Left ventricle myocardium inferior (tissue), 1 donor: ENCODE data around the gene USP13. TPM values are rescaled to one million over a fixed set of nuclear protein-coding genes. Genes with fewer than 3 reads are reported as not detected.
A peak's percentile ranks its signal among the peaks of the same experiment; 100 is the strongest.

Experiments used
- DNase-seq: peaks from one replicate; pipeline ENCODE4 v3.0.0-alpha.2; 2020
- H3K27ac ChIP-seq: fragments of 200-600 bp; replicated peaks from 2 replicates; pipeline ENCODE4 v1.8.0; 2021
- H3K27me3 ChIP-seq: fragments of 200-600 bp; 2 replicates; pipeline ENCODE4 v1.8.0; 2021; ENCODE audit warnings: low read depth
- H3K36me3 ChIP-seq: fragments of 200-600 bp; 2 replicates; pipeline ENCODE4 v1.8.0; 2021
- H3K4me1 ChIP-seq: fragments of 200-600 bp; 2 replicates; pipeline ENCODE4 v1.8.0; 2021
- H3K4me3 ChIP-seq: fragments of 200-600 bp; 2 replicates; pipeline ENCODE4 v1.8.0; 2021; ENCODE audit warnings: mild to moderate bottlenecking, moderate library complexity
- H3K9me3 ChIP-seq: fragments of 200-600 bp; replicated peaks from 2 replicates; pipeline ENCODE4 v1.8.0; 2021
- intact Hi-C: fragments of 100-400 bp; cut with micrococcal nuclease; formaldehyde crosslinking; loops from one replicate; pipeline ENCODE4 v1.11.0; 2022
- total RNA-seq: library from RNA; stranded (reverse); fragmentation: NEBNext Ultra II Directional; extraction: Animal tissue kit (Norgen Biotek cat#: 25700); gene quantifications from one replicate; pipeline ENCODE4 v1.2.1, GENCODE V29; 2021
- TF ChIP-seq, protein P1 (sequence below): fragments of 200-600 bp; IDR thresholded peaks from 2 replicates; pipeline ENCODE4 v1.8.0; 2021; ENCODE audit warnings: antibody characterized with exemption, mild to moderate bottlenecking, borderline replicate concordance
- donor health status: DM: no; HTN: yes; CAD: no; lungs with severe emphysema.

USP13 gene
- total RNA-seq, 1 donor from 2014 or later, result 162 TPM

DNA sequence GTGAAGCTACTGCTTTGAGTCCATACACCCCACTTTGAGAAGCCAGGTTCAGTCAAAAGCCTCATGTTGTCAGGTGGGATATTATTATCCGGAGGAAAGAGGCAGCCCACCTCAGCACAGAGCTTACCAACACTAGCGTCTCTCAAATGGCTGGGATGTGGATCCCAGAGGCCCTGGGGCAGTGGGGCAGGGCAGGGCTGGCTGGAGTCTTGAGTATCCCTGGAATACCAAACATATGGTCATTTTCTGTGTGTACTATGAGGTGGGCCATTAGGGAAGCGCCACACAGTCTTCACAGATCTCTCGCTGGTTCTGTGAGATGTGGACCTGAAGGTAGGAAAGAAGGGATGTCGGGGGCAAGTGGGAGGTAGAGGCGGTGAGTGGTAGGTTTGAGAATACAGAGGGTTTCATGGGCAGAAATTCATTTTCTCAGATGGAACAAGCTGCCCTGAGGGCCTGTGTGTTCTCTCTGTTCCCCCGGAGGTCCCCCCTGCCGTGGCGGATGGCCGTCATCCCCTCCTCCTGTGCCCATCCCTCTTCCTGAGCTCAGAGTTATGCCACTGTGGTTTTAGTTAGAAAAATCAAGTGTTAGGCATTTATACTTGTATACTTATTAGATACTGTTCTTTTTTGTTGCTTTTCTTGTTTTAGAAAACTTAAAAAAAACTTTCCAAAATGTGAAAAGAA, 66.4 kb downstream of the USP13 start:
- intact Hi-C loops, result no loop called here
- H3K4me1 ChIP-seq, result peaks cover 18% of the 10 kb centered on the region

DNA sequence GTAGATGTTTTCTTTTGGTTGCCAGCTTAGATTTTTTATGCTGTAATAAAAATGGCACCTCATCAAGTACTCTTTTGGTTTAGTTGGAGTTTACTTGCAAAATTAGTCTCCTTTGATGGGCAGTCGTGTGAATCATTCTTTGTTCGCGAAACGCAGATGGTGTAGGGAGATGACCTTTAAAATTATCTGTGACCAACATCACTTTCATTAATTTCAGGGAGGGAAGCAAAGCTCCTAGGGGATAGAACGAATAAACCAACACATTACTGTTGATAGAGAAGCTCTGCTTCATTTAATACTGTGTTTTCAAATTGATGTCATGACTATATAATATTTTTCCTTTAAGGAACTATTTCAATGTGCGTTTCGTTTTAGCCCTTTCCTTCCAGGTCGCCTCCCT, 67.4 kb downstream of the USP13 start:
- Histone ChIP-seq H3K36me3 (peaks cover 45% of the 10 kb centered on the region), H3K4me3 (no peak overlapping the region), H3K27ac (no peak overlapping the region), H3K27me3 (no peaks in the 10 kb centered on the region), H3K9me3 (no peaks in the 10 kb centered on the region), H3K4me1 (peaks cover 15% of the 10 kb centered on the region)
- TF ChIP-seq, protein P1, sequence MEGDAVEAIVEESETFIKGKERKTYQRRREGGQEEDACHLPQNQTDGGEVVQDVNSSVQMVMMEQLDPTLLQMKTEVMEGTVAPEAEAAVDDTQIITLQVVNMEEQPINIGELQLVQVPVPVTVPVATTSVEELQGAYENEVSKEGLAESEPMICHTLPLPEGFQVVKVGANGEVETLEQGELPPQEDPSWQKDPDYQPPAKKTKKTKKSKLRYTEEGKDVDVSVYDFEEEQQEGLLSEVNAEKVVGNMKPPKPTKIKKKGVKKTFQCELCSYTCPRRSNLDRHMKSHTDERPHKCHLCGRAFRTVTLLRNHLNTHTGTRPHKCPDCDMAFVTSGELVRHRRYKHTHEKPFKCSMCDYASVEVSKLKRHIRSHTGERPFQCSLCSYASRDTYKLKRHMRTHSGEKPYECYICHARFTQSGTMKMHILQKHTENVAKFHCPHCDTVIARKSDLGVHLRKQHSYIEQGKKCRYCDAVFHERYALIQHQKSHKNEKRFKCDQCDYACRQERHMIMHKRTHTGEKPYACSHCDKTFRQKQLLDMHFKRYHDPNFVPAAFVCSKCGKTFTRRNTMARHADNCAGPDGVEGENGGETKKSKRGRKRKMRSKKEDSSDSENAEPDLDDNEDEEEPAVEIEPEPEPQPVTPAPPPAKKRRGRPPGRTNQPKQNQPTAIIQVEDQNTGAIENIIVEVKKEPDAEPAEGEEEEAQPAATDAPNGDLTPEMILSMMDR, result no peak
- intact Hi-C loops, result no loop called here
- no peak for DNase-seq

More for the DNA sequence above, 66.4 kb downstream of the USP13 start:
- H3K9me3 ChIP-seq, result no peaks in the 10 kb centered on the region
- H3K4me3 ChIP-seq, result no peak overlapping the region
- DNase-seq, result no peak
- TF ChIP-seq, protein P1, result no peak
- H3K36me3 ChIP-seq, result peaks cover 45% of the 10 kb centered on the region
- no peaks in the 10 kb centered on the region for H3K27me3 ChIP-seq
- no peak overlapping the region for H3K27ac ChIP-seq

DNA sequence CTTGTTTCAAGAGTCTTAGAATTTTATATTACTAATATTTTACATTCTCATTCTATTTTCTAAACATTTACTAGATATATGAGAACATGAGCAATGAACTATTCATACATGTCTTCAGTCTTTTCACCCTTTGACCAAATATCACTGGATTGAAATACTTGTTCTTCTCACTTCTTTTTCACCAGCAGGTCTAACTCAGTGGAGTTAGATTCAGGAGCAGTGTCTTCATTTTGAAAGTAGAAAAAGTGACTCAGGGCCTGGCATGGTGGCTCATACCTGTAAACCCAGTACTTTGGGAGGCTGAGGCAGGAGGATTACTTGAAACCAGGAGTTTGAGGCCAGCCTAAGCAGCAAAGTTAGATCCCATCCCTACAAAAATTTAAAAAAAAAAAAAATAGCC, 70.8 kb downstream of the USP13 start:
- Histone ChIP-seq H3K36me3 (peaks cover 40% of the 10 kb centered on the region), H3K4me1 (peaks cover 11% of the 10 kb centered on the region), H3K27me3 (no peaks in the 10 kb centered on the region), H3K4me3 (no peak overlapping the region), H3K27ac (no peak overlapping the region), H3K9me3 (no peaks in the 10 kb centered on the region)
- TF ChIP-seq, protein P1, result no peak
- no peak for DNase-seq
- intact Hi-C loops, result no loop called here

DNA sequence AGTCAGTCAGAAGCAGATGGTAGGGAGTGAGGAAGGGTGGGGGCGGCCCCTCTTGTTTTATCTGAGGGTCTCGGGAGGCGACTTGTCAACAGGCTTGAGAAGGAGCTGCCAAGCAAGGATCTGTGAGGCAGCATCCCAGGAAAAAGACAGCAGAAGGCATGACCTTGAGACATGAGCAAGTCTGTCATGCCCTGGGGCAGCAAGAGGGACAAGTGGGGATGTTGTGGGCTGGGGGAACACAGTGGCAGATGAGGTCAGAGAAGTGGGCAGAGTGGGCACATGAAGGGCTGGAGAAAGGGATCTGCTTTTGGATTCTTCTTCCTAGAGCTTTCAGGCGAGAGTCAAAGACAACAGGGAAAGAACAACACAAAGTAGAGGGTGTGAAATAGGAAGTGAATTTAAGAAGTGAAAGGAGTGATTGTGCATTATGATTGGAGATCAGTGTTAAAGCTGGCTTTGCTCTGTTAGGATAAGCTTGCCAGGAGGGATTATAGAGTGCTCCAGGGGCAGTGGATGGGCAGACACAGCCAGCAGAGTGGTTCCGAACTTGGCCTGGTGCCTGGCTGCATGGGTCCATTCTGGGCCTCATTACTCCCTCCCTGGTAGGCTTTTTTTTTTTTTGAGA, 73.3 kb downstream of the USP13 start:
- peak overlapping the region; percentile 41 for H3K27ac ChIP-seq
- H3K27me3 ChIP-seq, result no peaks in the 10 kb centered on the region
- no peaks in the 10 kb centered on the region for H3K9me3 ChIP-seq
- no peak overlapping the region for H3K4me3 ChIP-seq
- TF ChIP-seq, protein P1, result no peak
- DNase-seq, result no peak
- intact Hi-C loops, result no loop called here
- peaks cover 46% of the 10 kb centered on the region for H3K36me3 ChIP-seq
- H3K4me1 ChIP-seq, result peaks cover 12% of the 10 kb centered on the region

DNA sequence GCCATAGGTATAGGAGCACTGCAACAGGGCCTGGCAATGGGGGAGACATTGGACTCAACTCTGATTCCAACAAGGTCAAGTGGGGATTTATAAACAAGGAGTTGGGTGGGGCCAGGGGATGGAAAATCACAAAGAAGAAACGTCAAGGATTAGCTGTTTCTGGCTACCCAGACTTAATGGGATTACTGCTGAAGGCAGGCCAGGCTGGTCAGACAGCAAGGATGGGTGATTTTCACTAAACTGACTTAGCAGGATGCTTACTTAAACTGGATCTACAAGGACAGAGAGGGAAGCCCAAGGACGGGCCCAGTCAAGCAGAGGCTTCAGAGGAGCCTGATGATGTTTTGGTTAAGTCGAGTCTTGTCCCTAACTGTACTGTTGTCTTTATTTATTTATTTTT, 76.2 kb downstream of the USP13 start:
- H3K27me3 ChIP-seq, result no peaks in the 10 kb centered on the region
- H3K4me1 ChIP-seq, result peaks cover 38% of the 10 kb centered on the region
- intact Hi-C loops, result no loop called here
- DNase-seq, result no peak
- H3K36me3 ChIP-seq, result peaks cover 26% of the 10 kb centered on the region
- H3K4me3 ChIP-seq, result no peak overlapping the region
- H3K27ac ChIP-seq, result no peak overlapping the region
- no peaks in the 10 kb centered on the region for H3K9me3 ChIP-seq
- TF ChIP-seq, protein P1, result no peak
